Dermis blood vessel endothelial cell (primary cell): ENCODE results near the gene LRRC47. TPM values are rescaled to one million over a fixed set of nuclear protein-coding genes. Genes with fewer than 3 reads are reported as not detected.

ENCODE experiments used
- DNase-seq: peaks from one replicate; pipeline ENCODE4 v3.0.0; 2010
- total RNA-seq: library from RNA; depleted of rRNA; stranded (reverse); fragments of >200 nt; gene quantifications from 2 replicates; pipeline ENCODE4 v1.2.3, GENCODE V29; 2014

Gene LRRC47
- total RNA-seq, 1 donor from 2014 or later, result 50.9 TPM

- DNase-seq, result no peak
Observed at GRCh38 chr1:3731583-3732433, 64.5 kb downstream of the LRRC47 start.

- DNase-seq, result no peak
Observed at GRCh38 chr1:3730543-3731247, 65.6 kb downstream of the LRRC47 start.

GRCh38 chr1:3729594-3730542 lies 66.4 kb downstream of the LRRC47 start:
- DNase-seq, result no peak

Other genes starting within 250 kb of the LRRC47 start
- 100 and 120 TPM in 2 replicates for gene MEGF6, start 185.0 kb downstream of the LRRC47 start, total RNA-seq
- 29.4 and 32.9 TPM in 2 replicates for gene TPRG1L, start 171.5 kb downstream of the LRRC47 start, total RNA-seq
- 20.4 and 25.6 TPM in 2 replicates for gene WRAP73, start 146.4 kb downstream of the LRRC47 start, total RNA-seq
- not detected in 2 replicates for gene TP73, start 144.0 kb downstream of the LRRC47 start, total RNA-seq
- gene CCDC27, start 44.0 kb downstream of the LRRC47 start, total RNA-seq, result not detected in 2 replicates
- gene SMIM1, start 23.7 kb downstream of the LRRC47 start, total RNA-seq, result 0.56 and 1.5 TPM in 2 replicates
- gene CEP104, start 60.7 kb upstream of the LRRC47 start, total RNA-seq, result 23.8 and 38.9 TPM in 2 replicates
- gene DFFB, start 61.0 kb upstream of the LRRC47 start, total RNA-seq, result 13.7 and 14.8 TPM in 2 replicates
- gene C1orf174, start 103.8 kb upstream of the LRRC47 start, total RNA-seq, result 28.8 and 38.1 TPM in 2 replicates